ENCODE measurements around the gene PATJ.

PATJ gene

DNA sequence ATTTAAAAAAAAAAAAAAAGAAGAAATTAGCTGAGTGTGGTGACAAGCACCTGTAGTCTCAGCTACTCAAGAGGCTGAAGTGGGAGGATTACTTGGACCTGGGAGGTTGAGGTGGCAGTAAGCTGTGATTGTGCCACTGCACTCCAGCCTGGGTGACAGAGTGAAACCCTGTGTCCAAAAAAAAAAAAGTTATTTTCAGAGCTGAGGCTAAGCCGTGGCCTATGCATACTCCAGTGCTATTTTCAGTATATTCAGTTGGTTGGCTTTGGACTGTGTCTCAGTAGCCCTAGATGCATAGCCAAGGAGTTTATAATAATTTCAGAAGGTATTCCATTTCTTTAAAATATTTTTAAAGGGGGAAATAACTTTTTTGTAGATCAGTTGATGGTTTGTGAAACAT lies 311.9 kb downstream of the PATJ start:
- DNase-seq, result no peak

DNA sequence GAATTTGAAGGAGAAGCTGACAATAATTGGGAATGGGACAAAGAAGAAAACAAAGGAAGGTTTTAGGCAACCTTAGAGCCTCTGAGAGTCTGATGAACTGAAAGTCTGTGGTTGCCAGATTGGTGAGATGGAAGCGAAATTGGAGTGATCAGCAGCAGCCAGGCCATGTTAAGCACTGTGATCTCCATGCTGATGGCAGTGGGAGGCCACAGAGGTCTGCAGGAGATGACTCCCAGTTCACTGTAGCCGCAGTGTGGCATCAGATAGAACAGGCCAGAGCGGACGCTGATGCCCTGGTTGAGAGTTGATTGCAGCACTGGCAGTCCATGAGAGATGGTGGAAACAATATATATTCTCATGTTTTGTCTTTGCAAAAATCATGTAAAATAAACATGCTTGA lies 314.9 kb downstream of the PATJ start:
- DNase-seq, result no peak

DNA sequence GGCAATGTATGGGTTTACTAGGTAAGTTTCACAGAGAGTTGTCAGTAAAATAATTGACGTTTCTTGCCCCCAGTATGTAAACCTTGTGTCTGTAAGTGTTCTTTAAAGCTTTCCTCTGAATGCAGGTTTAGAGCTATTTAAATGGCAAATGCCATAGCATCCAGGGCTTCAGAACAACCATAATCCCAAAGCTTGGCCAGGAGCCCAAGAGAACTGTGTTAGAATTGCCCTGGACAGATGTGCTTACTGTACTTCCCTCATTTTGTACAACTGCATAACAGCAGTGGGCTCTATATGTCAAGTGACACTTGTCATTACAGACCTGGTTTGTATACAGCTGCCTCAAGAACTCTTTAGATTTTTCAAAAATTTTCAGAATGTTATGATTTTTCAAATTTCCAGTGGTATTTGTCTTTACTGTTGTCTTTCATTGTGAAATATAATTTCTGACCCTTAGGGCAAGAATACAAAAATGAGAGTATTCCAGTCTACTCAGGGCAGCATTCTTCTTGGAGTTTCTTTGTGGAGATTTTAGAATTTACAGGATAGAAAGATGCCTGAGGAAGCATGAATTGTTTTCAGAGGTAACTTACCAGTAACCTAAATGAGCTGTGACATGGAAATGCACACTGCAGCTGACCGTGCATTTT lies 315.5 kb downstream of the PATJ start:
- DNase-seq, result peak; percentile 79

DNA sequence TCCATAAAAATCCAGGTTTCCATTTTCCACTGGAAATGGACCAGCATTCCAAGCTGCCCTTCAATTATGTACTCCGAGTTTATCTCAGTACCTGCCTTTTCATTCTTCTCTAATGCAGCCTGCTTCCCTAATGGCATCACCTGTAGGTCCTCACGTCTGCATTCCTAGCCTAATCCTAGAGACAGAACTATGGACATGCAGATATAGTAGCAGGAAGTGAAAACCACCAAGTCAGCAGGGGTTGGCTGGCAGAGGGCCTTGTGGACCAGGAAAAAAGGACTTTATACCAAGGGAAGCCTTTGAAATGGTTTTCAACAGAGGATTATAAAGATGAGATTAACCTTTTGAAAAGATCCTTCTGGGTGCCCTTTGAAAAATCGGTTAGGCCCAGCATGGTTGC lies 316.7 kb downstream of the PATJ start:
- no peak for DNase-seq

DNA sequence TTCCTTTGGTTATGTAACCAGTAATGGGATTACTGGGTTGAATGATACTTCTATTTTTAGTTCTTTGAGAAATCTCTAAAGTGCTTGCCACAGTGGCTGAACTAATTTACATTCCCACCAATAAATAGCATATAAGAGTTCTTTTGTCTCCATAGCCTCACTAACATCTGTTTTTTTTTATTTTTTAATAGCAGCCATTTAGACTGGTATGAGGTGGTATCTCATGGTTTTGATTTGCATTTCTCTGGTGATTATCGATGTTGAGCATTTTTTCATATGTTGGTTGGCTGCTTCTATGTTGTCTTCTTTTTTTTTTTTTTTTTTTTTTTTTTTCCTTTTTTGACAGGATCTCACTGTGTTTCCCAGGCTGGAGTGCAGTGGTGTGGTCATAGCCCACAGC lies 319.8 kb downstream of the PATJ start:
- no peak for DNase-seq

DNA sequence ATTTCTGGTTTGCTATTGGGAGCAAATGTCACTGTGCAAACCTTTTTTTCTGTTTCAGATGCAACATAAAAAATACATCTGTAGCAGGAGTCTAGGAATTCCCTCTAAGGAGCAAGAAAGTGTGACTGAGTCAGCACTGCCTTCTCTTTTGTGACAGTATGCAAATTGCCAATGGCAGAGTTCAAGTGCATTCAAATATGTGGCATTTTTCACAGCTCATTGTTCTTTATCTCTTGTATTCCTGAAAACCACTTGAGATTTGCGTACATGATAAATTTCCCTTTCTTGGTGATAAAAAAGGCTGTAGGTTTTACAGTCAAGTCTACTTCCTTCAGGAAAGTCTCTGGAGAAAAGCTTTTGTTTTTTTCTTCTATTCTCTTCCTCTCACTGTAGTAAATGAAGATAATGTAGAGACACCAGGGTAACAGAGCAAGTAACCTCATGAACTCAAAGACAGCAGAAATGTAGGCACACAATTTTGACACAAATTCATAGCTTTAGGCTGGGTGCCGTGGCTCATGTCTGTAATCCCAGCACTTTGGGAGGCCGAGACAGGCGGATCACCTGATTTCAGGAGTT lies 322.6 kb downstream of the PATJ start:
- no peak for DNase-seq

DNA sequence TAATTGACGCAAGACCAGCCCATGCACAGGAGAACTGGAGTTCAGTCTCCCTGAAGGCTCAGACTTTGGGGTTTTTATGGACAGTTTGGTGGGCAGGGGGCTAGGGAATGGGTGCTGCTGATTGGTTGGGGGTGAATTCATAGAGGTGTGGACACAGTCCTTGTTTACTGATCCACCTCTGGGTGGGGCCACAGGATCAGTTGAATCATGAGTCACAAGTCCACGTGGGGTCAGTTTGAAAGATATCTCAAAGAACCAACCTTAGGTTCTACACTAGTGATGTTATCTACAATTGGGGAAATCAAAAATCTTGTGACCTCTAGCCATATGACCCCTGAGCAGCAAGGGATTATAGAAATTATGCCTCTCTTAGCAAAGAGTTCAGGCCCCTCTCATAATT lies 324.4 kb downstream of the PATJ start:
- no peak for DNase-seq

DNA sequence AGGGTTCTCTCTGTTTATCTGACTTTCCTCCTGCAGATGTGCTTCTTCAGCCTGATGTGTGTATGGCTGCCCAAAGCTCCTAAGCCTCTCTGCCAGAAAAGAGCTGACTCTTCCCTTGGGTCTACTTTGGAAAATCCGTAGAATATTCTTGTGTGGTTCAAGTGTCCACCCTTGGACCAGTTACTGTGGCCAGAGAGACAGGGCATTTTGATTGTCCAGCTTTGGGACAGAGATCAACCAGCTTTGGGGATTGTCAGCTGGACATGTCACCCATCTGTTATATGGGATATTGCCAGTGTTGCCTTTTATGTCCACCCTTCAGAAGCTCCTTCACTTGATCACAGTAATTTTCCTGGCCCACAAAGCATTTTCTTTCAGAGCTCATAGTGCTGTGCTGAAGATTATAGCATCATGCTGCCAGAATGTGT lies 326.1 kb downstream of the PATJ start:
- DNase-seq, result no peak

DNA sequence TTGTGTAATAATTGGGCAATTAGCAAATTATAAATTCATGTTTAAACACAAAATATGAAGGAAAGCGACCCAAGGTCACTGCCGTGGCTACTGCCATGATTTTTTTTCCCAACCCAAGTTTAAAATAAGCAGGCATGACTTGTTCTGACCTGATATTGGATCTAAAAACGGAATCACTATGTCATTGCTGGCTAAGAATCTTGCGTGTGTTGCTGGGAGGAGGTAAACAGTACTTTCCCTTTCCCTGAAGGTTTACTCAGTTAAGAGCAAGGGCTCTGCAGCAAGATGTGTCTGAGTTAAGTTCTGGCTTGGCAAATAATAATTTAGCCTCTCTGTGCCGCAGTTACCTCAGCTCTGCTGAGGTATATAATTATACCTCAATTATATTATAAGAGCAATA lies 326.7 kb downstream of the PATJ start:
- no peak for DNase-seq

DNA sequence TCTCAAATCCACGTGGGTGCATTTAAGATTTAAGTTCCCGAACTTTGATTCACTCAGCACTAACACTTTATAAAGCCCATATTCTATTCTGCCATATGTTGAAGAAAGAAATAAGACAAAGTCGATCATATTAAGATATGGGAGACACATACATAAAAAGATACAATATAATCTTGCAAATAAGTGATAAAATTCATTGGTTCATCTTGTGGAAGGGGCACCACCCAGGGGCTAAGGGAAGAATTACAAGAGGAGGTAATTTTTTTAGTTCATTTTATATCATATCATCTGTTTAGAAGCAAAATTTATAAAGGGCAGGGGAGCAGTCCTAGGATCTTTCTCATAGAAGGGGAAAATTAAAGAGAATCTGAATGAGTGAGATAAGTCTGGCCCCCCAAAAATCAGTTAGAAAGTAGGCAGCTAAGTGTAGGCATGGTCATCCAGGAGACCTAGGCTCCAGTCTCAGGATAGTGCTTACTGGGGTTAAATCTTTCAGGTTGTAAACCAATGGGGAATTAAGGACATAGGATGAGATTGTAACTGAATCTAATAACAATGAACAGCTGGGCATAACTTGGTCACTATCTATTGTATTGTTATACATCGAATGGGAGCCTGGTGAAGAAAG lies 328.2 kb downstream of the PATJ start:
- DNase-seq, result peak; percentile 36

DNA sequence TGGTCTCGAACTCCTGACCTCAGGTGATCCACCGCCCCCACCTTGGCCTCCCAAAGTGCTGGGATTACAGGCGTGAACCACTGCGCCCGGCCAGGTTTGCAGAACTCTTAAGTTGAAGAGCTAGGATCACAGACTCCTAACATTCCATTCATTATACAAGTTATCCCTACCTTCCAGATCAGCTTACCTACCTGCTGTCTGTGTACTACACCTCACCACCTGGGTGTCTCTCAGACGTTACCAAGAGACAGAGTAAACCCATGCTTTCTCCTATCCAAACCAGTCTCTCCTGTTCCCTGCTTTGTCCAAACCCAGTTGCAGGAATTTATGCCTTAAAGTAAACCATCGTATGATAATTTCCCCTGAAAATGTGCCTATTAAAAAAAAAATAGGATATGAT lies 329.4 kb downstream of the PATJ start:
- DNase-seq, result no peak

DNA sequence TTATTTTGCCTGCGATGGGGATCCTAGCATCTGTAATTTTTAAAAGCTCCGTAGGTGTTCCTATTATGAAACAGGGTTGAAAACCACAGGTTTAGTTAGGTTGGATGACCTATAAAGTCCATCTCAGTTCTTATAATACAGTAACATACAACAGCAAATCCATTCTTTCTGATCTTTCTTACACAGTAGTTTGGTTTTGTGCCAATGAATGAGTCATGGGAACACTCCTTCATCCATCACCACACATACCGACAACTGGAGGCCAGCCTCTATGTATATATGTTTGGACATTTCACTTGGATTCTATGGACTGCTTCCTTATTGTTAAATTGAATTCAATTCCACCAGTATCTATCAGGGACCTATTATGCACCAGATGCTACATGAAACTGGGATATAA lies 334.0 kb downstream of the PATJ start:
- no peak for DNase-seq

DNA sequence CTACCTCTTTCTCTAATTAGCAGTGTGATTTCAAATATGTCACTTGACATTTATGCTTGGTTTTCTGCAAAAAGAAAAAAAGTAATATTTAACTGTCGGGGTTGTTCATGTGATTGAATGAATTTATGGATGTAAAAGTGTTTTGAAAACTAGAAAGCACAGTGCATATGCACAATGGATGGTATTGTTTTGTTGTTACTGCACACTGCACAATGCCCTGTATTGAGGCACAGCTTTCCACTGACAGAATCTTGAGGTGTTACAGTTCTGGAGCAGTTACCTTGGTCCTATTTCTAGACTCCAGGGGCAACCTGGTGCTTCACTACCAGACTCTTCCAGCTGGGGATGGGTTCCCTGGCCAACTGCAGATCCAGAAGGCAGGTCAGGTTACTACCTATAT lies 335.5 kb downstream of the PATJ start:
- no peak for DNase-seq

DNA sequence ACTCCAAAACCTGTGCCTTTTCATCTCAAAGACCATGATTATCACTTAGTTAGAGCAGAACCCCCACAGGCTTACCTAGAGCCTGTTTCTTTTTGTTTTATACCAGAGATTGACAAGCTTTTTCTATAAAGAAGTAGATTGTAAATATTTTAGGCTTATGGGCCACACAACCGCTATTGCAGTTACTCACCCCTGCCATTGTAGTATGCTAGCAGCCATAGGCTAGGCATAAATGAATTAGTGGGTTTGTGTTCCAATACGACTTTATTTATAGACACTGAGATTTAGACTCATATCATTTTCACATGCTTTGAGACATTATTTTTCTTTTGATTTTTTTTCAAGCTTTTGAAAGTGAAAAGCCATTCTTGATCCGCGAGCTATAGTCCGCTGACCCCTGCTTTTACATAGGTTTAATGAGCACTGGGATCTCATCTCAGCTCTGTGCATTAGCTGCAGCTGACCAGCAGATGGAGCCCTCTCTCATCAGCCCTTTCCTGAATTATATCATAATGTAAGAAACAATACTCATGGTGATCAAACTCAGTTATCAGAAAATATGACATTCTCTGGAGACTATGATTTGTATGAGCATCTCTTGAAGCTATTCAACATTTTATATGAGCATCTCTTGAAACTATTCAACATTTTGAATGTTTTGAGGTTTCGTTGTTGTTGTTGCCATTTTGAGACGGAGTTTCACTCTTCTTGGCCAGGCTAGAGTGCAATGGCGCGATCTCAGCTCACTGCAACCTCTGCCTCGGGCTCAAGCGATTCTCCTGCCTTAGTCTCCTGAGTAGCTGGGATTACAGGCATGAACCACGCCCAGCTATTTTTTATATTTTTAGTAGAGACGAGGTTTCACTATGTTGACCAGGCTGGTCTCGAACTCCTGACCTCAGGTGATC lies 340.4 kb downstream of the PATJ start:
- peak; percentile 68 for DNase-seq

DNA sequence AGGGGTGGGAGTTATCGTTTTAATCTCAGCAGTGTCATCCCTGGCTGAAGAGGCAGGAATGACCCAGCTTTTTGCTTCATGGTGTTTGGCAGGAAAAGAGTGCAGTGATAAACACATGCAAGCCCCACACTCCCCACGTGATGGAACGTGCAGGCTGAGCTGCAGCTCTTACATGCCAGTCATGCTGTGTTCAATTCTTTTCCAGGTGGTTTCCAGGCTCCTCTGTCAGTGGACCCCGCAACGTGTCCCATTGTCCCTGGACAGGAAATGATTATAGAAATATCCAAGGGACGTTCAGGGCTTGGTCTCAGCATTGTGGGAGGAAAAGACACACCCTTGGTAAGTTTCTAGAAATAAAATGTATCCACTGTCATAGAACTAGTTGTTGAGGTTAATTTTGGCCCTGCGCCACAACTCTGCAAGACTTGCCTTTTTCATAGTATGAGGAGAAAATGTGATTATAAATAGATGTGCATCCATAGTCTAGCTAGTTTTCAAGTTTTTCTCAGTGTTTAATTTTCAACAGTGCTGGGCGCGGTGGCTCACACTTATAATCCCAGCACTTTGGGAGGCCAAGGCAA lies 342.1 kb downstream of the PATJ start:
- DNase-seq, result no peak

DNA sequence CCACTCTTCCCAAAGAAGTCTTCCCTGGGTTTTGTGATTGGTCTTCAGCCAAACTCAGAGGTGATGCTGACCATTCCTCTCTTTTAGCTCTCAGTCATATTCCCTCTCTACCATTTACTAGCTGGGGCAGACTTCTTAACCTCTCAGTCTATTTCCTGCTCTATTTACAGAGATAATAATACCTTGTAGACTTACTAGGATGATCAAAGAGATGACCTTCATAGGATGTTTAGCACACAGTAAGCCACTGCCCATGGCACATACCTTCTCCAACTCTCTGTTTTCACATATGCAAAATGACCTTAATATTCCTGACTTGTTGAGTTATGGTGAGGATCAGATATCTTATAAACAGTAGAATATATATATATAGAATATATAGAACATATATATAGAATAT lies 346.2 kb downstream of the PATJ start:
- no peak for DNase-seq

DNA sequence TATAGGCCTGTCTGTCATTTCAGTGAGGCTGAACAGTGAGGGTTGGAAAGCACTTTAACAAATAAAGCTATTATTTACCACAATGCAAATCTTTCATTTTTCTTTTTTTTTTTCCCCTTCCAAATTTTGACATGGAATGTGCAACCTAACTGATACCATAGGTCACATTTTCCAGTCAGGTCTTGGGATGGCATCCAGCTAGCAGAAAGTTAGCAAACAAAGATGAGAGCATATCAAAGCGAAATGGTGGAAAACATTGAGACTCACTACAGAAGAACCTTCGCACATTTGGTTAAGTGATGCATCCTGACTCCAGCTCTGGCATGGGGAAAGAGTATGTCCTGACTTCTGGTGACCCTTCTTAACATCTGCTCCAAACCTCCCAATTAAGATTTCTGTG lies 347.3 kb downstream of the PATJ start:
- DNase-seq, result no peak

DNA sequence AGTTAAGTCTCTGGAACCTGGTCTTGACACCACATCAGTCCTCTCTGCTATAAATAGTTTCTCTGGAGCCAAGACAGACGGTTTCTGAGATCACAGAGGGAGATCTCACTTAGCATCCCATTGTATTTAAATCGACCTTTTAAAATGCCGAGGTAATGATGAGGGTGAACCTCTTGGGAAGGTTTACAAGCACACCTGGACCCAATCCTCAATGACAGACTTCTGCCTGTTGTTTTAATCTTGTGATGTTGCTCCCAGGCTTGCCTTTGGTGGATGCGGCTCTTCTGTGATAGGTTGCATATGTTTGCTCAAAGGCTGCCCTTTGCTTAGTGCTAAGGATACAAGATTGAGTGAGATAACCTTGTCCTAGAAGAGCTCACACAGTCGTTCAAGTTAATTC lies 347.7 kb downstream of the PATJ start:
- peak; percentile 8 for DNase-seq

DNA sequence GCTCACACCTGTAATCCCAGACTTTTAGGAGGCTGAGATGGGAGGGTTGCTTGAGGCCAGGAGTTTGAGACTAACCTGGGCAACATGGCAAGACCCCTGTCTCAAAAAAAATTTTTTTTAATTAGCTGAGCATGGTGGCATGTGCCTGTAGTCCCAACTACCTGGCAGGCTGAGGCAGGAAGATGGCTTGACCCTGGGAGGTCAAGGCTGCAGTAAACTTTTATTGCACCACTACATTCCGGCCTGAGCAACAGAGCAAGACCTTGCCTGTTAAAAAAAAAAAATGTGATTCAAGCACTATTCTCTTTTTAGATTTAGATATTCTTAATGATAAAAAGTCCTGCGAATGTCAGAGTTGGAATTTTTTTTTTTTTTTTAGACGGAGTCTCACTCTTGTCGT lies 349.8 kb downstream of the PATJ start:
- no peak for DNase-seq

DNA sequence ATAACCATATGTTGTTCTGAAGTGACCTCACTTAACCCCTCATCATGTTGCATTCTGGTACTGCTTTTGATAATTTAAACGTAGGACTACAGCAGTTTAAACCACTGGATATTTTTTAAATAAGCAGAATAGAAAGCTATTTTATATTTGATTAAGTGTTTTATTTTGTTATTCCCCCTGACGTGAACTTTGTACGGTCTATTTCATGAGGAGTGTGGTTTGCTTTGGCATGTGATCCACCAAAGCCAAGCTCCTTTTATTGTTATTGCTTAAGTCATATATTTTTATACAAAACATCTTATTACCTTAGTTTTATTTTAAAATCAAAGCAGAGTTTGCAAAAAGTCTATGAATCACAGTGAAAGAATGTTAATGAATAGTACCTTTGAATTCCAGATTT lies 351.0 kb downstream of the PATJ start:
- DNase-seq, result no peak

DNA sequence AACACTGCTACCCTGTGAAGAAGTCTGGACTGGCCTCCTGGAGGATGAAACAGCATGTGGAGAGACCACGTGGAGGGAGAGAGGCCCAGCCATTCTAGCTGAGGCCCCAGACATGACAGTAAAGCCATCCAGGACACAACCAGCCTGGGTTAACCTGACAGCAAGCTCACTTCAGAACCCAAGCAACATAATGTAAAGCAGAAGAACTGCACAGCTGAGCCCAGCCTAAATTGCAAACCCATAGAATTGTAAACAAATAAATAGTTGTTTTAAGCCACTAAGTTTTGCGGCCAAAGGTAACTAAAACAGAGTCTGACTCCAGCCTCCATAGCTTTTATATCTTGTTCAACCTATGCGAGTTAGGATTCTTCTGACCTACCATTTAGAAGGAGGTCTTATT lies 355.2 kb downstream of the PATJ start:
- DNase-seq, result no peak

DNA sequence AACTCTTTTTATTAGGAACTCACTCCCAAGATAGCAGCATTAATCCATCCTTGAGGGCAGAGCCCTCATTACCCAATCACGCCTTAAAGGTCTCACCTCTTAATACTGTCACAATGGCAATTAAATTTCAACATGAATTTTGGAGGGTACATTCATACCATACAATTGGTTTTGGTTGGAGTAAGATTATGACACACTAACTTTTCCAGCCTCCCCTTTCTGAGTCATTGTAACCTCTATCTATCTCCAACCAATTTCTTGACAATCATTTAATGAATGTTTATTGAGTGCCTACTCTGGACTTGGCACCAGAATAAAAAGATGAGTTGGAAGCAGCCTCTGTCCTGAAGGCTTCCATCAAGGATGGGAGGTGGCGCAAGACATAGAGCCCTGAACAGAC lies 358.2 kb downstream of the PATJ start:
- no peak for DNase-seq

DNA sequence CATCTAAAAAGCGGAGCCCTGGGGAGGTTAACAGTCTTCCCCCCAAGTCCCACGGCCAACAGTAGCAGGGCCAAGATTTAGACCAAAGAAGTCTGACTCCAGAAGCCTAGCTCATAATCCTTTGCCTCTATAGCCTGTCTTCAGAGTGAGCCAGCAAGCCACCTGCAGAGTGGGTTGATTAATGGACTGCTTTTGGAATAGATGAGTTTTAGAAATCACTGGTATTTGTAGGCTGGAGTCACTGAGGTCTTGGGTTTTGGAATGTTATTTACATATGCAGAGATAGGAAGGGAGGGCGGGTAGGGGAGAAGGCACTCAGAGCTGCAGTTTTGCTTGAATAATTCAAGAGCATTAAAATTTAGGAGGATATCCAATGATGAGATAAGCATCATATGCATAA lies 361.6 kb downstream of the PATJ start:
- no peak for DNase-seq
